GM19468 (cell line): Measurements from ENCODE around the gene RASGRP2.

Experiments used
- ATAC-seq: cut with Tn5 transposase; IDR thresholded peaks from one replicate; pipeline ENCODE4 v1.9.1; 2021; ENCODE audit warnings: mild to moderate bottlenecking, moderate library complexity, moderate number of reproducible peaks; ENCODE audit not compliant: unreplicated experiment; ENCODE audit errors: extremely low read depth

Gene RASGRP2

GRCh38 chr11:64742889-64743590 is 902 bp downstream of the RASGRP2 start:
- no peak for ATAC-seq

GRCh38 chr11:64742087-64742888 is 1.7 kb downstream of the RASGRP2 start:
- ATAC-seq, result no peak

GRCh38 chr11:64741375-64742086 is 2.4 kb downstream of the RASGRP2 start:
- ATAC-seq, result no peak

GRCh38 chr11:64739871-64740270 is 4.1 kb downstream of the RASGRP2 start:
- no peak for ATAC-seq

- no peak for ATAC-seq
Observed at GRCh38 chr11:64736654-64737053, 7.3 kb downstream of the RASGRP2 start.

GRCh38 chr11:64735725-64736259 is 8.2 kb downstream of the RASGRP2 start:
- ATAC-seq, result no peak

DNA sequence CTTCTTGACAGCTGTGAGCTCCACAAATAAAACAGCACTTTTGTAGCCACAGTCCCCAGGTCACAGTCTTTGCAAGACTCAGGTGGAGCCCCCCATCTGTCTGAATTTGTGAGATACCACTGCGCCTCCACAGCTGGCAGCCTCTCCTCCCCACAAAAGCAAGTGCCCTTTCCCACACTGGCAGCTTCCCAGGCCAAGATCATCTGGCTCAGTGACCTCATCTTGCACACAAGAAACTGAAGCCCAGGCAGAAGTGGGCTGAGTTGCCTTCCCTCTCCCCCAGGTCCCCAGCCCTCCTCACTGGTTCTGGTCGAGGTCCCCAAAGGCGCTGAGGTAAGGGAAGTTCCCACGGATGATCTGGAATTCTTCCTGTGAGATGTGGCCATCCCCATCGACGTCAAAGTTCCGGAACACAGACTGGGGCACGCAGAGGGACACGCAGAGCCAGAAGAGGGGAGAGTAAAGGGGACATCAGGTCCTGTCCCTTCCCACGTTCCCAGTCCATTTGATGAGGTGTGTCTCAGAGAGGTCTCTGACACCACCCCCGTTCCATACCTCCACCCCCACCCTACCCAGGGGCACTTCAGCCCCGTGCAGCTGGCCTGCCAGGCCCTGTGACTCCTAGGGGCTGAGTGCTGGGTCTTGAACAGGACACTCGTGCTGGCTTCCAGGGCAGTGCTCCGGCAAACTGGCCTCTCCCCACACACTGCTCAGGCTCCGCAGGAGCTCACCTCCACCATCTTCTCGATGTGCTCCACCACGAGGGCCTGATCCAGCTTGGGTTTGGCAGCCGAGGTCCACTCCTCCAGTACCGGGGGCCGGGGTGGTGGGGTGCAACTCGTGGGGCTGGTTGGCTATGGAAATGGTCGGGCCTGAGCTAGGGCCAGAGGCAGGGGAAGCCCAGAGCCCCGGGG is 8.9 kb downstream of the RASGRP2 start:
- no peak for ATAC-seq

- no peak for ATAC-seq
Observed at GRCh38 chr11:64731601-64732000, 12.3 kb downstream of the RASGRP2 start.

- ATAC-seq, result no peak
Observed at GRCh38 chr11:64729851-64730382, 14.0 kb downstream of the RASGRP2 start.

DNA sequence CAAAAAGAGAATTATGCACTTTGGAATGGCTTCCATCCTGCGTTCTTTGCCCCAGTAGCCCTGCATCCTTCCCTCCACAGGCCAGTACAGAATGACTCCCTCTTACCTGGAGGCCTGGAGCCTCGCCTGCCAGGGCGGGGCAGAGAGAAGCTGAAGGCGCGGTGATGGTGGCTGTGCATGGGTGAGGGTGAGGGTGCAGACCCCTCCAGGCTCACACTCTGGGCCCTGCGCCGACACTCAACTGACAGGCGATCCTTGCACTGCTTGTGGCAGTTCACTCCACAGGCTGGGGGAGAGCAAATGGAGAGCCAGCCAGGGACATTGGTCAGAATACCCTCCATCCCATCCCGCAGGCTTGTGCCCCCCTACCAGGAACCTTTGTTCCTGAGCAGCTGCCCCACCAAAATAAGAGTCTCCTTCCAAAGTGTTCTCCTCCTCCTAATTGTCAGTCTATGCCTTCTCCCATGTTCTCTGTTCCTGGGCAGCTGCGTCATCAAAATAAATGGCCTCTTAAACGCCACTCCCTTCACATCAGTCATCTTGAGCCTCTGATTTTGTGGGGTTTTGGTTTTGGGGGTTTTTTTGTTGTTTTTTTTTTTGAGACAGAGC is 15.1 kb downstream of the RASGRP2 start:
- ATAC-seq, result no peak

DNA sequence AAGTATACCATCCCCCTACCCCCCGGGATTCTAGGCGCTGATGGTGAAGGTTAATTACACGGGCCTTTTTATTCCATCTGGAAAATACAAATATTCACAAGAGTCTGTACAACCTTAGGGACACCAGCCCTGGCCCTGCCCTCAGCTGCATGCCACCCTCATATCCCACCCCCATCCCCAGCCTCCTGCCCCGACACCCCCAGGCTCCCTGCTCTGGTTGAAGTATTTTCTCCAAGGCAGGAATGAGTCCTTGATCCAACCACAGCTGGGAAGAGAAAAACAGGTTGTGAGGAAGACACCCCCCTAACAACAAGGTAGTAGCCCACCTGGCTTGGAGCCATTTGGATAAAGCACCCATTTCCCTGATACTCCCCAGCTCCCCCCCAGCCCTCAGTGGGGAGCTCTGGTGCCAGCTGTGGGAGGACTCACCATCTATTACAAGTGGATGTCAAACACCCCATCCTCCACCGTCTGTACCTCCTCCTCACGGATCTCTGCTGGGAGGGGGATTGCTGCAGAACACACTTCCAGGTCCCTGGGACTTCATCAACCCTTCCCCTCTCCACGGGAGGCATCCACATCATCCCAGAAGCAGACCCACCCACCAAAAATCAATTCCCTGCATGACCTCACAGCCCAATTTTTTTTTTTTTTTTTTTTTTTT is 16.9 kb downstream of the RASGRP2 start:
- no peak for ATAC-seq

DNA sequence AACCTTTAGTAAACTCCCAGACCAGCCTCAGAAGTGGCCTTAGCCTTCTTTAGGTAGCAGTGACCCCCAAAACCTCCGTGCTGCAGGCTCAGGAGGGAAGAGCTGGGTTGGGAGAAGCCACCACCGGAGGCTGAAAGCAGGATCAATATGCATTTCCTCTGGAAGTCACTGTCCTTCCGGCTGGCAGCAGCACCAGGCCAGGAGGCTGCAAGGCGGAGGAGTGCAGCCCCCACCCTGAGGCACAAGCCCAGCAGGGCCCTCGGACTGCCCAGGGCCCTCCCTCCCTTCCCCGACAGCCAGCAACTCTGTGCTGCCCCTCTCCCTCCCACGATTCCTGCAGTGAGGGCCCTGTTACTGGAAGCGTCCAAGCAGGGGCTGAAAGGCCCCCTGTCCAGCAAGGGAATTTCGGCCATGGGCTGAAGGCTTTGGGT is 17.7 kb downstream of the RASGRP2 start:
- ATAC-seq, result no peak

GRCh38 chr11:64724863-64725532 is 18.9 kb downstream of the RASGRP2 start:
- no peak for ATAC-seq

- ATAC-seq, result no peak
Observed at GRCh38 chr11:64723907-64724862, 19.8 kb downstream of the RASGRP2 start.

DNA sequence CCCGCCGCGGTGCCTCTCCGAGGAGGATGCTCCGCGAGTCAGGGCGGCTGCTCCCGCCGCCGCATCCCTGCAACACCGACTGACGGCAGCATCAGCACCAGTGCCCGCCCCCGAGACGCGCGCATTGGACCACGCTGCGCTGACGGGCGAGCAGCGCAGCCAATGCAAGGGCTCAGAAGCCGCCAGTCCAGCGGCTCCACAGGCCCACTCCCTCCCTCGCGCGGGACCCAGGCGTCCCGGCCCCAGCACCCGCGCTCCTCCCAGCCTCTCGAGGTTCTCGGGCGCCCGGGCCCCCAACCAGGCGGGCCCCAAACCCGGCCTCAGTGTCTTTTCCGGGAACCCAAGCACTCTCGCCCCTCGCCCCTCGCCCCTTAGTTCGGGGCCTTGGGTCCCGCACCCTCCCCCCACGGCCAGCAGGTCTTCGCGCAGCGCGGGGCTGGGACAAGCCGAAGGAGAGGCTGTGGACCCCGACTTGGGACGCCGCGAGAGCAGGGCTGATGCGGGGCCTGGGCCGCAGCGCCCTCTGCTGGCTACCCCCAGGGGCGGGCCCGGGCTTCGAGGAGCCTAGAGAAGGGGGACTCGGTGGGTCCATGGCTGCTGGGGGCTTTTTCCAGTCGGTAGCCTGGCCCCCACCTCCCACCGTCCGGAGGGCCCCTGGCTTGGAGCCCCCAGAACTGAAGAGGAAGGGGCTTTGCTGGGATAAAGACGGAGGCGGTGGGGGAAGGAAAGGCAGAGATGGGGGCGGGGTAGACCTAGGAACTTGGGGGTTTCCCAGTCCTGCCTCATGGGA is 20.6 kb downstream of the RASGRP2 start, which contains the start of gene NRXN2:
Gene NRXN2 (minus strand): TSS at position 81 of the 790 bp plus-strand sequence. CDS start 9,498 bp downstream, outside the sequence.
- no peak for ATAC-seq
